Fibroblast of gingiva (primary cell): Measurements from ENCODE around the gene PCSK6.

ENCODE experiments used
- DNase-seq: peaks from one replicate; pipeline ENCODE4 v3.0.0-alpha.2; 2011; ENCODE audit warnings: low read depth

PCSK6 gene

DNA sequence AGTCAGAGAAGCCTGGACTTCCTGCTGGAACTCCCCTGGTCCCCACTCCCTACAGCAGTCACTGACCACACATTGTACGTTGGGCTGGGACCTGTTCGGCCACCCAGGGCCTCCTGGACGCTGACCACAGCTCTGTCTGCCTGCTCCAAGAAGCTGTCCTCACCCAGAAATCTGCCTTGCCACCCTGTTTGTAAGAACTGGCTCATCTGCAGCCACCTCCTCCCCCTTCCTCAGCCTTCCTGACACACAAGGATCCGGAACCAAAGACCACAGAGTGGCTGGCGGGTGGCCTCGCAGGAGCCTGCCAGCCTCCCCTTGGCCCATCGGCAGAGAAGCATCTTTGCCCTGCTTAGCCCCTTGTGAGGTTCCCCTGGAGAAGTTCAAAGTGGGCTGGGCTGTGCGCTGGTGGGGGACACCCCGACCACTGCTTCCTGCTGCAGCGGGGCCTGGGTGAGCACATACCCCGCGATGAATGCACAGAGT lies 91.9 kb downstream of the PCSK6 start:
- no peak for DNase-seq

DNA sequence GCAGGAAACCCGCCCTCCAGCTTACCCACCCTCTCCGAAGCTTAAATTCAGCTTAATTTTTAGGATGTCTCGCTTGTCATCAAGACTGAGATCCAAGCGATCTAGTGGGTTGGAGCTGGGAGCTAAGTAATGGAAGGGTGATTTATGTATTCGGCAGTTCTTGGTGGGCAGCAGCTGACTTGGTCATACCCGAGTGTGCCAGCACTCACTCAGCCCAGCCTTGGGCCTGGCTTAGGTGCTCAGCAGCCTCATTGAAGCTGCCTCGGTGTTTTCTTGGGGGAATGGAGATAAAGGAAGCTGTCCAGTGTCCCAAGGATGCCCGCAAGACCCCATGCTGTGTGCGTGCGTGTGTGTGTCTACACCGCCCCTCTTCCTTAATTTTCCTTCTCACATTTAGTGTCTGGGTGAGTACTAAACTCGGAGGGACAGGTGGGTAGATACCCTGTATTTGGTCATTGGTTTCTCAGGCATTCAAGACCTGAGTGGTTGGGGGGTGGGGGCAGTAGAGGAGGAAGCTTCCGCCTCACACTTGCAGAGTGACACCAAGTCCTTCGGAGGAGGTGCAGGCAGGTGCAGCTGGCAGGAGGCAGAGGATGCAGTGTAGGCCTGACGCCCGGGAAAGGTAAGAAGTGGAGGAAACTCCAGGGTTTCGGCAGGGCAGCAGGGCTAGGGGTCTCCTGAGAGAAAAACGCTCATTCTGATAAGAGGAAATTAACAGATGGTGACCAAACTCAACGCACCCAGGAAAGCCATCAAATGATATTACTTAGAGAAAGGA lies 92.8 kb downstream of the PCSK6 start:
- no peak for DNase-seq

GRCh38 chr15:101394654-101395053 lies 94.9 kb downstream of the PCSK6 start:
- no peak for DNase-seq

GRCh38 chr15:101394056-101394630 lies 95.4 kb downstream of the PCSK6 start:
- DNase-seq = no peak

DNA sequence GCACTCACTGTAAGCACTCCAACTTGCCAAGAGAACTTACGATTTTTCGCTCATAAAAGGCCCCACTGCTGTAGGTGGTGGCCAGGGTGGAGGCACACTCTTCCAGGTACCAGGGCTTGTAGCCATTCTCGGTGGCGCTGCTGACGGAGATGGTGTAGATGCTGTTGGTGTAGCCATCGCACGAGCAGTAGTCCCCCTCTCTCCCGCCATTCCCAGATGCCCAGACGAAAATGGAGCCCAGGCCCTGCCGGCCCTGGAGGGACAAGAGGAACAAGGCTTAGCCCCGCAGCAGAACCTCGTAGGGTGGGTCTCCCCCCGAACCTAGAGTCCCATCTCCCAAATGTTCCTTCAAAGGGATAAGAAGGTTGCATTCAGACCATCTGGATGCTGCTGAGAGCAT lies 96.3 kb downstream of the PCSK6 start:
- DNase-seq = no peak

DNA sequence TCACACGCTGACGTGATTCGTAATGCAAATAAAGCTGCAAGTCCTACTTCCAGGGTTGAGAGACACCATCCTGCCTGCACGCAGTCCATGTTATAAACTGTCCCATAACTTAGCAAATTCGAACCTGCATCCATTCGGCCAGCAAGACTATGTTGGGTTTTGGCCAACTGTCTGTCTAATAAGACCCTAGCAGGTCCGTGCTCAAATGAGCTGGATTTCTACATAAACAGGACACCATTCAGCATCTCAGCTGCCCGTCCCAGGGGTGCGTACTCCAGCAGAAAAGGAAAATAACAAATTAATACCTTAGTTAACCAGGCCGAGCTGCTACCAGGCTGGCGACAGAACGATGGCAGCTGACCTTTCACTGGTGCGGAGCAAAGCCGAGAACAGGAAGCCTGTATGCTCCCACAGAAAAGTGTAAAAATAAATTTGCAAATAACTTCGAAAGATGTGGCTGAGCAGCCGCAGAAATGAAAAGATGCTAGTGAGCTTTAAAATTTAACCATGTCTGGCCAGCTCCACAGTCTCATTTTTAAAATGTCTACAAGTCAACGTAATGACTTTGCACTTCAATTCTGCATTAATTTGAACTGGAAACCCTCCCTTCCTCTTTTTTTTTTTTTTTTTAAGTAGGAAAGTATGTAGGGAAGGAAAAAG lies 97.4 kb downstream of the PCSK6 start:
- no peak for DNase-seq

- no peak for DNase-seq
These were observed 98.1 kb downstream of the PCSK6 start for GRCh38 chr15:101391431-101391830.

DNA sequence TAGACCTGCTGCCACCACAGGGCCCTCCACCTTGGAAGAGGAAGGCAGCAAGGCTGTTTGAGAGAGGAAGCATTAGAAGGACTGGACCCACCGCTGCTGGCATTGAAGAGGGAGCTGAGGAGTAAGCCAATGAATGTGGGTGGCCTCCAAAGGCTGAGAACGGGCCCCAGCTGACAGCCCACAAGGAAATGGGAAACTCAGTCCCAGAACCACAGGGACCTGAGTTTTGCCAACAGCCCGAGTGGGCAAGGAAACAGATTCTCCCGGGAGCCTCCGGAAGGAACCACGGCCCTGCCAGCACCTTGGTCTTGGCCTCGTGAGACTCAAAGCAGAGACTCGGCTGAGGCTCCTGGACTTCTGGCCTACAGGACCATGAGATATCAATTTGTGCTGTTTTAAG lies 99.0 kb downstream of the PCSK6 start:
- no peak for DNase-seq

DNA sequence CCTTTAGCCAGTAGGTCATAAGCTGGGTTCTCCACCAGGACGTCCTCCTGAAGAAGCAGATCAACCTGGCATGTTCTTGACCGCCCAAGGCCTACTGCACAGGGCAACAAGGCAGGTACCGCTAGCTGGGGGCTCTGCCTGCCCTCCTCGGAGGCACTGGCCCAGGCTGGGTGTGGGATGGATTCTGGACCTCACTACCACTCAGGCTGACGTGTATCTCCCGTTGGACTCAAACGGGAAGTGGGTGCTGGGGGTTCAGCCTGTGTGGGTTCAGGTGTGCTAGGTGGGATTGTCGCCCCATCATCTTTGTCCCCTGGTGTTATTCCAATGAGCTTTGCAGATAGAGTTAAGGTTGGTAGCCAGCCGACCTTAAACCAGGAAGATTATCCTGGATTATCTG lies 99.4 kb downstream of the PCSK6 start:
- DNase-seq = no peak

DNA sequence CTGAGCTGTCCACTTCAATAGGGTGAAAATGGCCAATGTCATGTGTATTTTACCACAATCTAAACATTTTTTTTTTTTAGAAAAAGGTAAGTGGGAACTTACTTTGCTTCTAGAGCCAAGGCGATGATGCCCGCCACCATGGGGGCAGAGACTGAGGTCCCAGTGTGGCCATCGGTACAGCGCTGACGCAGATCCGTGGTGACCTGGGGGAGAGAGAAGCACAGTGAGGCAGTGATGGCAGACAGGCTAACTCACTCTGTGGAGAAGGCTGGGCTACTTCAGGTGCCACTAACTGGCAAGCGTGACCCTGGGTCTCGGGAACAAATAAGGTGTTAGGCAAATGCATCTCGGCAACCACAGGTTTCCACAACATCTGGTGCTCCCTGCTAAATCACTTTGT lies 100.1 kb downstream of the PCSK6 start:
- DNase-seq = no peak

GRCh38 chr15:101388046-101388445 lies 101.5 kb downstream of the PCSK6 start:
- DNase-seq = no peak

GRCh38 chr15:101387574-101387973 lies 101.9 kb downstream of the PCSK6 start:
- no peak for DNase-seq

DNA sequence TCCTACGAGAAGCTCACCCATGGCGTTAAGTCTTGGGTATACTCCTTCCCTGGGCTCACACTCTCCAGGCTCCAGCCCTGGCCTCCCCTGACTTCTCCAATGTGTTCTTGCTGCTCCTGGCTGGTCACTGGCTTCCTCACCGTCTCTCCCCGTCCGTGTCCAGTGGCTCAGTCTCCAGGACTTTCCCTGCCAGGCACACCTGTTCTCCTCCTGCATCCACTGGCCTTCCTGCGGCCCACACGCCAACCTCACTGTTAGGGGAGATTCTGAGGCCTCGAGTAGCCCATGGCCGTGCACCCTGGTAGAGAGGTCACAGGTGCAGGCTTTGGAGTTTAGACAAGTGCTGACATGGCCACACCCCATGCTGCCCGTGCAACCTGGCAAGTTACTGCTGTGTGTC lies 102.5 kb downstream of the PCSK6 start:
- no peak for DNase-seq

DNA sequence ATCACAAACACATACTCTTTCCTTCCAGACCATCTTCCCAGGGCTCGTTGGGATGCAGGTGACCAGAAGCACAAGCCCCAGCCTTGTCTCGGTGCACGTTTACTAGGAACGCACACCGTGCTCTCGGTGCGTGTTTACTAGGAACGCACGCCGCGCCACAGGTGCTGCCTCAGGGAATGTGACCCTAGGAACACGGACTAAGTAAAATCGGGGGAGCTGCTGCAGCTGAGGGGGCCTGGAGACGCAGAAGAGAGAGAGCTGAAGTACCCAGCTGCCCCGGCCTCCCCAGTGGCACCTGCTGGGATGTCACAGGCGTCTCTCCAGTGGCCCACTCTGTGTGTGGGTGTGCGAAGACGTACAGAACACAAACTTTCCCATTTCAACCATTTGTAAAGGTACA lies 103.5 kb downstream of the PCSK6 start:
- DNase-seq = no peak

DNA sequence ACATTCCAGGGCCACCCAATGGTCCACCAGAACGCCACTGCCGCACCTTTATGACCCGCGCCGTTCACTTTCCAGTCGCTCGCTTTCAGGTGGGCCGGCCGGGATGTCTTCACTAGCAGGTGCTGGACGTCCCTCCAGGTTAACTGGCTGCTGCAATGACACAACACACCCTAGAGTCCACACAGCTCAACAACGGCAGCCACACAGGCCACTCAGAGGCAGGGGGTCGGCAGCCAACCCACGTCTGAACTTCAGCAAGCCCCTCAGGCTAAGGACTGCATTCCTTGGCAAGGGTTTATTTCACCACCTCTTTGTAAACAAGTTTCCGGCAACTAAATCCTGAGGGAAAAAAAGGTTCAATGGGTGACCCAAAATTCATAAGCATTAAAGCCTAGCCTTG lies 105.2 kb downstream of the PCSK6 start:
- no peak for DNase-seq

DNA sequence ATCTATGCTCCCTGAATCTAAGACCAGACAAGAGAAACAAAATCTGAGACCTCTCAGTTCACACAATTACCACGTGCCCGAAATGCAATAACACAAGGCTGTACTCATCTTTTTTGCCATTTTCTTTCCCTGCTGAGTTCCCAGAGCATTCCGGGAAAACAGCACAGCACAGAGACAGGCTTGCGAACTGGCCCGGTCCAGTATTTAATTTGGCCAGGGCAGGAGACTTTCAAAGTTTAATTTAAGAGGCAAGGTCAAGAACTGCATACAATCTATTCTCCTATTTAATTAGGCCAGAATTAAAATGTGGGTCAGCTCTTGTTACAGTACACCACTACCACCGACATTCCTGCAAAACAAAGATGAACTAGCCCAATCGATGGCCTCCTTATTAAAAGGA lies 107.0 kb downstream of the PCSK6 start:
- DNase-seq = no peak

- no peak for DNase-seq
These were observed 107.8 kb downstream of the PCSK6 start for GRCh38 chr15:101381671-101382212.

- DNase-seq = no peak
These were observed 109.4 kb downstream of the PCSK6 start for GRCh38 chr15:101380146-101380545.

DNA sequence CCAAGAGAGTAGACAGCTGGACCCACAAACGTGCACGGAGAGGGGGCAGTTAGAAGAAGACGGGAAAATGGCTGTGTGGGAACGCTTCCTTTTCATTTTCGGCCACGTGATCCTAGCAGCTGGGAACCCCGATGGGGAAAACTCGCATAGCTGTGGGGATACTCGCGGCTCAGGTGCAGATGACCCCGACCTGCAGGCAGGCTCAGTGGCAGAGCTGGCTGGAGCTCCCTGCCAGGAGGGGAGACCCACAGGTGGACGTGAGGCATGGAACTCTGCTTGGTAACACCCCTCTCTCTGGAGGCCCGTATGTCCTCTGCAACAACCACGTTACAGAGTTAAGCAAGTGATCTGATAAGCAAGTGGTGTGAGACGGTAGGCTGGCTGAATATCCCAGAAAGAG lies 109.9 kb downstream of the PCSK6 start:
- no peak for DNase-seq

DNA sequence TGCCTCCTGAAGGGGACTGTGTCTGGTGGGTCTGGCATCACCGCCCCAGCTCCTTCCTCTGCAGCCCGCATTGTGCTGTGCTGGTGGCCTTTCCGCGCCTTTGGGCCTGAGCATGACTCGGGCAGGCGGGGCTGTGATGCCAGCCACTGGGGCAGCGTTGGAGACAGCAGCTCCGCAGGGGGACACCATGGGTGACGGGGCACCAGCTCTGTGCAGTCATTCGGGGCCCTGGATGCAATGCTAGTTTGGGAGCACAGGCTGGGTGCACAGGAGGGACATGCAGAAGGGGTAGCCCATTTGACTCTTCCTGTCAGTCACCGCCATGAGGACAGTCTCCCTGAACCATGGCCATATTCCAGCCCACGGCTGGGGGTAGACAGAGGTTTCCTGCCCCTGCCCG lies 110.6 kb downstream of the PCSK6 start:
- no peak for DNase-seq

DNA sequence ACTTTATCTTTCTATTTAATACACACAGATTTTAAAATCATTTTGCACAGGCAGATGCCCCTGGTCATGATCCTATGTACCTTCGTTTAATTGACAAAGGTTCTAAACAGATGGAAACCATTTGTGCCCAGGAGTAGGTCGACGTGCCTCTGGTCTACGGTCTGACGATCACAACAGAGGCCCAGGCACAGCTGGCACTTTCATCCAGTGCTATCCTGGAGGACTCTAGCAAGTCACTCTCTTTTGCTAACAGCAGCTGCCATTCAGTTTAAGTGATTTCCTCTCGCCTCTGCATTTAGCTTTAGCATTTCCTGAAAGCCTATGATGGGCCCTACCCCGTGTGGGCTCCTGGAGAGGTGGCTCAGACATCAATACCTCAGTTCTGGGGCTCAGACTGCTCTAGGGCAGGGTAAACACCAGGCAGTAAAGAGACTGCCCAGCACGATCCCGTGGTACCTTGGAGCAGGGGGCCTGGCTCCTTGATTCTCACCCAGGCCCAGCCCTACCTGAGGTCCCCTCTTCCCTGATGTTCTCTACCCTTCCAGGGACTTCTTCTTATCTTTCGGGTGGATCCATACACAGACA lies 111.2 kb downstream of the PCSK6 start:
- DNase-seq = no peak

- DNase-seq = no peak
These were observed 112.7 kb downstream of the PCSK6 start for GRCh38 chr15:101376615-101377395.
